ENCODE measurements around the gene ARHGEF25. TPM values are rescaled to one million over a fixed set of nuclear protein-coding genes. Genes with fewer than 3 reads are reported as not detected.

Gene ARHGEF25
- total and polyA plus RNA-seq, 2 of the 13 experiments (the other 11 are each of a cell fraction or from before 2014, with no cell fraction given) = 11.5 to 12.5 TPM

DNA sequence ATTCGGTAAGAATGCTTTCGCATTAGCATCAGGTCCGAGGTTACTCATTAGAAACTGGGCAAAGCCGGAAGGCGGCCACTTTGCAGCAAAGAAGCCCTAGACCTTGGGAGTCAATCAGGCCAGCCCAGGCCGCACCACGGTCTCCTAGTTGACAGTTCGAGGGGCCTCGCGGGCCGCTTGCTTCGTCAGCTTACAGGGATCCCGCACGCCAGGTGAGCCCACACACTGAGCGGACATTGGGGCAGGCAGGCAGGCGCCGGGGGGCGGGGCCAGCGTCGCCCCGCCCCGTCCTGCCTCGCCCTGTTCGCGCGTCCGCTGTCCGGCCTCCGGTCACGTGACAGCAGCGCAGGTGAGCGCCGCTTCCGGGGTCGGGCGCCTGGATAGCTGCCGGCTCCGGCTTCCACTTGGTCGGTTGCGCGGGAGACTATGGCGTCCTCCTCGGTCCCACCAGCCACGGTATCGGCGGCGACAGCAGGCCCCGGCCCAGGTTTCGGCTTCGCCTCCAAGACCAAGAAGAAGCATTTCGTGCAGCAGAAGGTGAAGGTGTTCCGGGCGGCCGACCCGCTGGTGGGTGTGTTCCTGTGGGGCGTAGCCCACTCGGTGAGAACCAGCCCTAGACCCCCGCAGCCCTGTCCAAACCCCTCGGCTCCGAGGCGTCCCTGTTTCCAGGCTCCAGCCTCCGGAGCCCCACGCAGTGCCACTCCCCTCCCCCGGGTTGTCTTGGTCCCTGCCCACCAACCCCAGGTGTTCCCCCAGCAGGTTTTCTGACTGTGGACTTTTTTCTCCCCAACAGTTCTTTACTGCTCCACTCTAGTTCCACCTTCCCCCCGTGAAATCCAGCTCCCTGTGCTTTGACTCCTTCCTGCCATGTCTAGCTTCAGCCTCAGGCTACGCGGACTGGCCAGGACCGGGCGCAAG lies 20.1 kb upstream of the ARHGEF25 start, which contains the start of gene PIP4K2C (continued):
- TF ChIP-seq ZNF562 (CRISPR knock-in tag; IDR thresholded peaks at IDR 0.05; ENCODE audit: borderline replicate concordance) (no peak), NONO (IDR thresholded peaks at IDR 0.05) (no peak), NONO (CRISPR knock-in tag; conservative IDR thresholded peaks at IDR 0.05) (peak; percentile 38; the same call in 1 of the 2 replicates), ZNF160 (CRISPR knock-in tag; IDR thresholded peaks at IDR 0.05) (peak; percentile 17; the same call in 1 of the 2 replicates), SNRNP70 (IDR thresholded peaks at IDR 0.05; ENCODE audit: low read depth, low read length) (no peak), SALL2 (CRISPR knock-in tag; IDR thresholded peaks at IDR 0.05) (no peak), ZBTB8A (CRISPR knock-in tag; IDR thresholded peaks at IDR 0.05; ENCODE audit: borderline replicate concordance, low read depth) (0 out of 2 replicates have a peak, but pooled peaks have one; percentile 19), TCF7L2 (IDR thresholded peaks at IDR 0.05; ENCODE audit: low read depth, low read length) (no peak), ZNF33B (CRISPR knock-in tag; IDR thresholded peaks at IDR 0.05) (0 out of 2 replicates have a peak, but pooled peaks have one; percentile 13), CCAR2 (optimal IDR thresholded peaks at IDR 0.05; ENCODE audit: low read depth, low read length) (no peak), NFKBIZ (CRISPR knock-in tag; IDR thresholded peaks at IDR 0.05) (no peak)
- TF ChIP-seq, protein P1, sequence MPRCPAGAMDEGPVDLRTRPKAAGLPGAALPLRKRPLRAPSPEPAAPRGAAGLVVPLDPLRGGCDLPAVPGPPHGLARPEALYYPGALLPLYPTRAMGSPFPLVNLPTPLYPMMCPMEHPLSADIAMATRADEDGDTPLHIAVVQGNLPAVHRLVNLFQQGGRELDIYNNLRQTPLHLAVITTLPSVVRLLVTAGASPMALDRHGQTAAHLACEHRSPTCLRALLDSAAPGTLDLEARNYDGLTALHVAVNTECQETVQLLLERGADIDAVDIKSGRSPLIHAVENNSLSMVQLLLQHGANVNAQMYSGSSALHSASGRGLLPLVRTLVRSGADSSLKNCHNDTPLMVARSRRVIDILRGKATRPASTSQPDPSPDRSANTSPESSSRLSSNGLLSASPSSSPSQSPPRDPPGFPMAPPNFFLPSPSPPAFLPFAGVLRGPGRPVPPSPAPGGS (CRISPR knock-in tag; IDR thresholded peaks at IDR 0.05) = no peak
- TF ChIP-seq, protein P2, sequence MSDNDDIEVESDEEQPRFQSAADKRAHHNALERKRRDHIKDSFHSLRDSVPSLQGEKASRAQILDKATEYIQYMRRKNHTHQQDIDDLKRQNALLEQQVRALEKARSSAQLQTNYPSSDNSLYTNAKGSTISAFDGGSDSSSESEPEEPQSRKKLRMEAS (IDR thresholded peaks at IDR 0.05) = peak; percentile 84
- TF ChIP-seq, protein P3, sequence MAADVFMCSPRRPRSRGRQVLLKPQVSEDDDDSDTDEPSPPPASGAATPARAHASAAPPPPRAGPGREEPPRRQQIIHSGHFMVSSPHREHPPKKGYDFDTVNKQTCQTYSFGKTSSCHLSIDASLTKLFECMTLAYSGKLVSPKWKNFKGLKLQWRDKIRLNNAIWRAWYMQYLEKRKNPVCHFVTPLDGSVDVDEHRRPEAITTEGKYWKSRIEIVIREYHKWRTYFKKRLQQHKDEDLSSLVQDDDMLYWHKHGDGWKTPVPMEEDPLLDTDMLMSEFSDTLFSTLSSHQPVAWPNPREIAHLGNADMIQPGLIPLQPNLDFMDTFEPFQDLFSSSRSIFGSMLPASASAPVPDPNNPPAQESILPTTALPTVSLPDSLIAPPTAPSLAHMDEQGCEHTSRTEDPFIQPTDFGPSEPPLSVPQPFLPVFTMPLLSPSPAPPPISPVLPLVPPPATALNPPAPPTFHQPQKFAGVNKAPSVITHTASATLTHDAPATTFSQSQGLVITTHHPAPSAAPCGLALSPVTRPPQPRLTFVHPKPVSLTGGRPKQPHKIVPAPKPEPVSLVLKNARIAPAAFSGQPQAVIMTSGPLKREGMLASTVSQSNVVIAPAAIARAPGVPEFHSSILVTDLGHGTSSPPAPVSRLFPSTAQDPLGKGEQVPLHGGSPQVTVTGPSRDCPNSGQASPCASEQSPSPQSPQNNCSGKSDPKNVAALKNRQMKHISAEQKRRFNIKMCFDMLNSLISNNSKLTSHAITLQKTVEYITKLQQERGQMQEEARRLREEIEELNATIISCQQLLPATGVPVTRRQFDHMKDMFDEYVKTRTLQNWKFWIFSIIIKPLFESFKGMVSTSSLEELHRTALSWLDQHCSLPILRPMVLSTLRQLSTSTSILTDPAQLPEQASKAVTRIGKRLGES (CRISPR knock-in tag; IDR thresholded peaks at IDR 0.05; ENCODE audit: borderline replicate concordance) = no peak
- TF ChIP-seq, protein P4, sequence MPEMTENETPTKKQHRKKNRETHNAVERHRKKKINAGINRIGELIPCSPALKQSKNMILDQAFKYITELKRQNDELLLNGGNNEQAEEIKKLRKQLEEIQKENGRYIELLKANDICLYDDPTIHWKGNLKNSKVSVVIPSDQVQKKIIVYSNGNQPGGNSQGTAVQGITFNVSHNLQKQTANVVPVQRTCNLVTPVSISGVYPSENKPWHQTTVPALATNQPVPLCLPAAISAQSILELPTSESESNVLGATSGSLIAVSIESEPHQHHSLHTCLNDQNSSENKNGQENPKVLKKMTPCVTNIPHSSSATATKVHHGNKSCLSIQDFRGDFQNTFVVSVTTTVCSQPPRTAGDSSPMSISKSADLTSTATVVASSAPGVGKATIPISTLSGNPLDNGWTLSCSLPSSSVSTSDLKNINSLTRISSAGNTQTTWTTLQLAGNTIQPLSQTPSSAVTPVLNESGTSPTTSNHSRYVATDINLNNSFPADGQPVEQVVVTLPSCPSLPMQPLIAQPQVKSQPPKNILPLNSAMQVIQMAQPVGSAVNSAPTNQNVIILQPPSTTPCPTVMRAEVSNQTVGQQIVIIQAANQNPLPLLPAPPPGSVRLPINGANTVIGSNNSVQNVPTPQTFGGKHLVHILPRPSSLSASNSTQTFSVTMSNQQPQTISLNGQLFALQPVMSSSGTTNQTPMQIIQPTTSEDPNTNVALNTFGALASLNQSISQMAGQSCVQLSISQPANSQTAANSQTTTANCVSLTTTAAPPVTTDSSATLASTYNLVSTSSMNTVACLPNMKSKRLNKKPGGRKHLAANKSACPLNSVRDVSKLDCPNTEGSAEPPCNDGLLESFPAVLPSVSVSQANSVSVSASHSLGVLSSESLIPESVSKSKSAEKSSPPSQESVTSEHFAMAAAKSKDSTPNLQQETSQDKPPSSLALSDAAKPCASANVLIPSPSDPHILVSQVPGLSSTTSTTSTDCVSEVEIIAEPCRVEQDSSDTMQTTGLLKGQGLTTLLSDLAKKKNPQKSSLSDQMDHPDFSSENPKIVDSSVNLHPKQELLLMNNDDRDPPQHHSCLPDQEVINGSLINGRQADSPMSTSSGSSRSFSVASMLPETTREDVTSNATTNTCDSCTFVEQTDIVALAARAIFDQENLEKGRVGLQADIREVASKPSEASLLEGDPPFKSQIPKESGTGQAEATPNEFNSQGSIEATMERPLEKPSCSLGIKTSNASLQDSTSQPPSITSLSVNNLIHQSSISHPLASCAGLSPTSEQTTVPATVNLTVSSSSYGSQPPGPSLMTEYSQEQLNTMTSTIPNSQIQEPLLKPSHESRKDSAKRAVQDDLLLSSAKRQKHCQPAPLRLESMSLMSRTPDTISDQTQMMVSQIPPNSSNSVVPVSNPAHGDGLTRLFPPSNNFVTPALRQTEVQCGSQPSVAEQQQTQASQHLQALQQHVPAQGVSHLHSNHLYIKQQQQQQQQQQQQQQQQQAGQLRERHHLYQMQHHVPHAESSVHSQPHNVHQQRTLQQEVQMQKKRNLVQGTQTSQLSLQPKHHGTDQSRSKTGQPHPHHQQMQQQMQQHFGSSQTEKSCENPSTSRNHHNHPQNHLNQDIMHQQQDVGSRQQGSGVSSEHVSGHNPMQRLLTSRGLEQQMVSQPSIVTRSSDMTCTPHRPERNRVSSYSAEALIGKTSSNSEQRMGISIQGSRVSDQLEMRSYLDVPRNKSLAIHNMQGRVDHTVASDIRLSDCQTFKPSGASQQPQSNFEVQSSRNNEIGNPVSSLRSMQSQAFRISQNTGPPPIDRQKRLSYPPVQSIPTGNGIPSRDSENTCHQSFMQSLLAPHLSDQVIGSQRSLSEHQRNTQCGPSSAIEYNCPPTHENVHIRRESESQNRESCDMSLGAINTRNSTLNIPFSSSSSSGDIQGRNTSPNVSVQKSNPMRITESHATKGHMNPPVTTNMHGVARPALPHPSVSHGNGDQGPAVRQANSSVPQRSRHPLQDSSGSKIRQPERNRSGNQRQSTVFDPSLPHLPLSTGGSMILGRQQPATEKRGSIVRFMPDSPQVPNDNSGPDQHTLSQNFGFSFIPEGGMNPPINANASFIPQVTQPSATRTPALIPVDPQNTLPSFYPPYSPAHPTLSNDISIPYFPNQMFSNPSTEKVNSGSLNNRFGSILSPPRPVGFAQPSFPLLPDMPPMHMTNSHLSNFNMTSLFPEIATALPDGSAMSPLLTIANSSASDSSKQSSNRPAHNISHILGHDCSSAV (CRISPR knock-in tag; IDR thresholded peaks at IDR 0.05; ENCODE audit: borderline replicate concordance) = 0 out of 2 replicates have a peak, but pooled peaks have one; percentile 63
